ENCODE measurements around the gene MMP24. TPM values are rescaled to one million over a fixed set of nuclear protein-coding genes. Genes with fewer than 3 reads are reported as not detected.
"Not testable (repeated sequence)": the region's sequence is repeated elsewhere in the genome, so short reads cannot be mapped to it uniquely, and the experiment has no call there.

MMP24 gene
- total RNA-seq, 2 experiments from 2014 or later: 0.04 TPM; not detected in 1

DNA sequence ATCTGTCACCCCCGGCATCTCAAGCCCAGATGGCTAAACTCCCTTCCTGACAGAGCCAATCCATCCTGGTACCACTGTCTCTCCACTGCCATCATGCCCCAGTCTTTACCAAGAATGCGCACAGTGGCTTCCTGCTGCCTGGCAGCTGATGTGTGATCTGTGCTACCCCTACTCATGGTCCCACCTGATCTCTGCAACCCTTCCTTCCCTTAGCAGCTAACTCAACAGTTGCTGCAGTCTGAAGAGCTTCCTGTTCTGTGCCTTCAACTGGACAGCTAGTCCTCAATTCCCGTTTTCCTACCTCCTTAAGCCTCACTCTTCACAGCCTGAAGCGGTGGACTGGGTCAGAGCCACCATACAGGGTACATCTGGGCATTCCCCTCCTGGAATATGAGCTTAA lies 73.3 kb downstream of the MMP24 start:
- CTCF ChIA-PET: interaction anchor here (0.9 kb wide), 1 partner anchor 30 kb away, joined by 4 read pairs; no protein-coding TSS in a partner anchor
- POLR2A ChIA-PET: no interaction called here

DNA sequence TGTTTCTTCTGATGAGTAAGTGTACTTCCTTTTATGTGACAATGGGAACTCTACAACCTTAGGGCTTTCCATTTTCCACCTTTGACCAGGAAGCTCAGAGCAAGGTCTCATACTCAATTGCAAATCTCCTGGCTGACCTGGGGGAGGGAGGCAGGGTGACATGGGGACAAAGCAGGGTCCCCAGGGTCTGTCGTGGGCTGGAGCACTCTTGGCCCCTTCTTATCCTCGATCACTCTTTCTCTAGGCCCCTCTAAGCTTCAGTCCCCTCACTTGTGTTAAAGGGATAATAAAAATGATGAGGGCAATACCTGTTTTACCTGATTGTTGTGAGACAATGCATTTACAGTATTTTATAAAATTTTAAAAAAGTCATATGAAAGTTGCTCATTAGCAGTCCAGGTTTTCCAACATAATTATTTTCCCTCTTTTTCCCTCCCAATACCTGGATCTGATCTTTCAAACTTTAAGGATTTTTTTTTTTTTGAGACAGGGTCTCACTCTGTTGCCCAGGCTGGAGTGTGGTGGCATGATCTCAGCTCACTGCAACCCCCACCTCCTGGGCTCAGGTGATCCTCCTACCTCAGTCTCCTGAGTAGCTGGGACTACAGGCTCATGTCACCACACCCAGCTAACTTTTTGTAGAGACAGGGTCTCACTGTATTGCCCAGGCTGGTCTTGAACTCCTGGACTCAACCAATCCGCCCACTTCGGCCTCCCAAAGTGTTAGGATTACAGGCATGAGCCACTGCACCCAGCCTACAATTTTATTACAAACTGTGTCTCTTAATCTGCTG lies 74.2 kb downstream of the MMP24 start:
- POLR2A ChIA-PET: no interaction called here
- CTCF ChIA-PET: interaction anchor here (0.6 to 0.9 kb wide), 2 partner anchors 29 to 139 kb away, joined by 3 to 4 read pairs; no protein-coding TSS in a partner anchor

DNA sequence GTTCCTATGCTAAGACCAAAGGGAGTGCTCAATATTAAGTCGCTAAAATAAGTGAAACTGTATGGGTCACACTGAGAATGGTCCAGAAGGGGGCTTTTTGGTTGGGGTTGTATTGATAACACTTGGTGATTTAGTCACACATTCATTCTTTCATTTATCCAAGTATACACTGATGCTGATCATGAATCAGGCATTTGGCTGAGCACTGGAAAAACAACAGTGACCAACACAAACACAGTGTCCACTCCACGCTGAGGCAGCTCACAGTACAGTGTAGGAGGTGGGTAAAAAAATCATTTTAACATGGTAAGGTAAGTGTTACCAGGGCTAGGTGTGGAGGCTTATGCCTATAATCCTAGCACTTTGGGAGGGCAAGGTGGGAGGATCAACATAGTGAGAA lies 74.9 kb downstream of the MMP24 start:
- POLR2A ChIA-PET: no interaction called here
- CTCF ChIA-PET: interaction anchor here (0.6 to 3.5 kb wide), 5 partner anchors 28 to 154 kb away, joined by 3 to 27 read pairs (median 3); partner anchors contain the start of gene CEP250

DNA sequence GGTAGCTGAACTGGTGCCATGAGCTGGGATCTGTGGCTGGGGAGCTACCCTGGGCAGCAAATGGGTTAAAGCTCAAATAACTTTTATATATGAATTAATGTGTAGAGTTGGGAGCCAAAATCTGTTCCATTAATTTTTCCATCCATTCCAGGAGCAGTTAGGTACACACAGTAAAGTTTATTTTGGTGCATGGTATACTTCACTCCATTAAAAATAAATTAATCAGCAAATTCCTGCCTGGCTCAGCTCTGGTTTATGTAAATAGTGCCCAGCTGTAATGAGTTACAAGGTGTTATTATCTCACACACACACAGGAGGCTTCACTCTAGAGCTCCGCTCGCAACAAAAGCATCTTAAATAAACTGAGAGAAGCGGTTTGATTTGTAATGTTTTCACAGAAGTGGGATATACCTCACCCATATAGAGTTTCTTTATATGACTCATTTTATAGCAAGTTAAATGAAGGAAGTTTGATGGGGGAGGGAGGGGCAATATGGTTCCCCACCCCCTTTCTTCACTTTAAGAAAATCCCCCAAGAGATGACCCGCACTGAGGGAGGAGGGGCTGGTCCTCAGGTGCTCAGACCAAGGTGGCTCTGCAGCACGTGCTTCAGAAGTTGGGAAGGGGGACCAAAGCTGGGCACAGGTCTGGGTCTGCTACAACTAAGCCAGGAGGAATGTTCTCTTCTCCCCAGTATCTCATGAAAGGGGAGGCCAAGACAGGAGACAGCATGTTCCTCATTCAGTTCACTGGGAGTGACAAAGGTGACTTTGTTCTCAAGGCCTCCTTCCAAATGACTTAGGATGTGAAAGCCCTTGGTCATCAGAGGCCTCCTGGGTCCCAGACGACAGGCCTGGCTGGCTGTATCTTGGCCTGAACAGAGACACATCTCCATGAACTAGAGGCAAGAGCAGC lies 76.2 kb downstream of the MMP24 start:
- POLR2A ChIA-PET: interaction anchor here (0.6 kb wide), 1 partner anchor 206 kb away, joined by 3 read pairs; no protein-coding TSS in a partner anchor
- CTCF ChIA-PET: interaction anchor here (0.5 to 3.6 kb wide), 17 partner anchors 12 to 212 kb away, joined by 3 to 37 read pairs (median 4); partner anchors contain the start of gene CEP250

DNA sequence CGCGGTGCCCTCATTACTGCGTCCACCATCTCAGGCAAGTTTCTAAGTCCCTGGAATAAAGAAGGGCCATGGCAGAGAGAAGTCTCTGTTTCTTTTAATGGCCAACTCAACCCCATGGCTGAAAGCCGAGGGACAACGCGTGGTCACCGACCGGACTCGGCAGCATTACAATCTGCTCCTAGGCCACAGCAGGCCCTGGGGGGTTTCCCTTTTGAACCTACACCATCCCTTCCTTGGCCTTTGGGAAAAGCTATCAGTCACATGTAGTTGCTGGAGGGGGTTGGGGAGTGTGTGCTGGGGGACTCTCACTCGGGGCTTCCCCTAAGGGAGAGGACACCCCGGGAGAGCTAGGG lies 76.9 kb downstream of the MMP24 start:
- ChIA-PET POLR2A (interaction anchor here (0.5 to 0.9 kb wide), 2 partner anchors 118 to 139 kb away, joined by 3 to 6 read pairs; no protein-coding TSS in a partner anchor), CTCF (interaction anchor here (0.7 to 3.6 kb wide), 20 partner anchors 12 to 154 kb away, joined by 3 to 37 read pairs (median 6); partner anchors contain the start of gene EIF6)

DNA sequence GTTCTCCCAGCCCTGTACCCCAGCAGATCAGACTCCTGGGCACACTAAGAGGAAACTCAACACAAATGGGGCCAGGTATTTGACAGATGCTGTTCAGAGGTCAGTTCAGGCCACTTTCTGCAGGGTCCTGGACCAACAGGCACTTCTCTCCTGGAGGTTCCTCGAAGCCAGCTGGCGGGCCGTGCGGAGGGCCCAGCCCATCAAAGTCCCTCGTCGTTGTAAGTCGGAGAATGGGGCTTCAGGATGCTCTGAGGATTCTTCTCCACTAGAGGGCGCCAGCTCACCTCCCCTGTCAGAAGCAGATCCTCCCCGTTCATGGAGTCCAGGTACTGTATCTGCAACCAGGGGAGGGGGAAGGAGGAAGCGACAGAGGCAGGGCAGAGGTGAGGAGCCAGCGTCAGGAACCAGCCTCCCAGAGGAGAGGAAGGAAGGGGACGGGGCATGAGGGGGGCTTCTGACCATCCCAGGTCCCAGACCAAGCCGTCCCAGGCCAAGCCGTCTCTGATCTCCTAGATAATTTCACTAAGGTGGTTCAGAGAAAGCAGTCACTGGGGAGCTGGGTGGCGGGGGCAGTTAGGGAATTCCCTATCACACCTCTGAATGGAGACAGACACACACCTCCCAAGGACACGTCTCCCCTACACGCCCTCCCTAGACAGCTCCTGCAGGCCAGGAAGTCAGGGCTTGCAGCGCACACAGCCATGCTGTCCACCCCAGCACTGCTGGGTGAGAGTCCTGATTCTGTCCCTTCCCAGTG lies 77.4 kb downstream of the MMP24 start:
- CTCF ChIA-PET: interaction anchor here (0.6 to 3.6 kb wide), 31 partner anchors 11 to 188 kb away, joined by 3 to 37 read pairs (median 4); partner anchors contain the start of genes EIF6 and MMP24OS
- POLR2A ChIA-PET: interaction anchor here (0.5 to 0.9 kb wide), 2 partner anchors 117 to 138 kb away, joined by 3 to 6 read pairs; no protein-coding TSS in a partner anchor

DNA sequence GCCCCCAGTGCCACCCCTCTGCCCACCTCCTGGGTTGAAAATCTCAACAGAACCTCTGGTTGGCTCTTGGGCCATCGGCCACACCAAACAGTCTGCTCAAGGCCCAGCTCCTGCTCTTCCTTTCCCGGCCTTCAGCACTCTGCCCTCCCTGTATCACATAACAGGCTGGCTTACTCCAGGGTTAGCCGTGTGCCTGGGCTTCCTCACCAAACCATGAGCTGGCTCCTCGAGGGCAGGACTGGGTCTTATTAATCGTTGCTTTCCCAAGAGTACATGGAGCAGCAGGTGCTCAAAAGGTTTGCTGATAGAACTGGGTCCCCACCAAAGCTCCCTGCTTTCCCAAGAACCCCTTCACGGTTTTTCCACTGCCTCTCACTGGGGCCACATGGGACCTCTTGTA lies 78.5 kb downstream of the MMP24 start:
- ChIA-PET CTCF (interaction anchor here (0.6 to 3.6 kb wide), 18 partner anchors 10 to 209 kb away, joined by 3 to 37 read pairs (median 4); partner anchors contain the start of genes CEP250 and MMP24OS), POLR2A (interaction anchor here (0.5 to 1.1 kb wide), 5 partner anchors 20 to 41 kb away, joined by 3 to 7 read pairs (median 3); partner anchors contain the start of gene EIF6)

DNA sequence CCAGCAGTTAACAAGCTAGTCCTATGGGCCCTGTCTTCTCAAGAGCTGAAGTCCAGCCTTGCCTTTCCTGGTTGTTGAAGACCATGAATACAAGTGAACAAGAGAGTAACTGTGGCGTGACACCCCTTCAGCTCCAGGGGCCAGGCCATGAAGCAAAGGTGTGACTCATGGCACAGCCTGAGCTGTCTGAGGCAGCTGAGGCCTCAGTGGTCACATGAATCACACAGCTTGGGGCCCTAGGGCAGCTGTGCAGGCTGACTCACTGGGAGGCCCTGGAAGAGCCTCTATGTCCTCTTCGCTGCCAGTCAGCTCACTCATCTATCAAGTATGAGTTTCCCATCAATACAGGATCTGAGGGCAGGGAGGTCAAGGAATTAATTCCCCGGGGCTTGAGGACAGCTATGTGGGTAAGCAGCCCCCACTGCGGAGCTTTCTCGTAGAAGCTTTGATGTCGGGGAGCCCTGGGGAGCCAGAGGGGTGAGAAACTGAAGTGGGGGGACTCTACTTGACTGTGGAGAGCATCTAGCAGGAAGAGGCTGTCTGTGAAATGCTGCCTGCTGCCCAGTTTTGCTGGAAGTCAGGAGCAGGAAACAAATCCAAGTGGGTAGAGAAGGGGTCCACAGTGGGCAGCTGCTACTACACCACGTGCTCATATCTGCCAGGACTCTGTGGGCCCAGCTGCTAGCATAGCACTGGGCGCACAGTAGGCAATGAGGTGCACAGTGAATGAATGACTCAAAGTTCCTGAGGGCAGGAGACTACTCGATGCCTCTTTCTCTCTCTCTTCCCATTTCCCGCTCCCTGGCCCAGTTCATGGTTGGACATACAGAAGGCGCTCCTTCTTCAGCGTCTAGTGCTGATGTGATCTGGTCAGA lies 79.4 kb downstream of the MMP24 start:
- ChIA-PET CTCF (interaction anchor here (0.6 to 3.6 kb wide), 15 partner anchors 9 to 403 kb away, joined by 3 to 37 read pairs (median 4); partner anchors contain the start of gene CEP250), POLR2A (interaction anchor here (0.5 to 1.1 kb wide), 6 partner anchors 21 to 77 kb away, joined by 3 to 7 read pairs (median 4); partner anchors contain the start of gene EIF6)

DNA sequence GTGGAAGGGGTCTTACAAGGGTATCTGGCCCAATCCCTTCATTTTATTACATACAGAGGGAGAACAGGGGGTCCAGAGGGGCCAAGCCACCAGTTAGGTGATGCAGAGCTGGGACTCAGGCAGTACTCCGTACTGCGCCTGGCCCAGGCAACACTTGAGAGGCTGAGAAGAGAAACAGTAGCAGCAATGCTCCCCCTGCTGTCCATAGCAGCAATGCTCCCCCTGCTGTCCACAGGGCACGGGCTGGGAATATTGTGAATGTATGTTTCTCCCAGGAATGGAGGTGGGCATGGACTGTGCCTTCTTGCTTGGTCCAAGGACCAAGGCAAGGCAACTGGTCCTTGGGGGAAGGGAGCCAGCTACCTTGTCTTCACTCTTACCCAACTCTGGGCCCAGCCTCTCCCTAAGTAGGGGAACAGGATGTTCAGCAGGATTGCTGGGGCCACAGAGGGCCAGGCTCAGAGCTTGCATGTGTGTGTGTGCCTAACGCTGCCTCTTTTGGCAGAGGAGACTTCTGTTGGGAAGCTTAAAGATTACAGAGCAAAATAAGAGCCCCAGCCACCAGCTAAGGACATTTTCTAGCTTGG lies 80.5 kb downstream of the MMP24 start:
- CTCF ChIA-PET: interaction anchor here (0.6 to 1.5 kb wide), 6 partner anchors 8 to 404 kb away, joined by 3 to 4 read pairs (median 4); no protein-coding TSS in a partner anchor

DNA sequence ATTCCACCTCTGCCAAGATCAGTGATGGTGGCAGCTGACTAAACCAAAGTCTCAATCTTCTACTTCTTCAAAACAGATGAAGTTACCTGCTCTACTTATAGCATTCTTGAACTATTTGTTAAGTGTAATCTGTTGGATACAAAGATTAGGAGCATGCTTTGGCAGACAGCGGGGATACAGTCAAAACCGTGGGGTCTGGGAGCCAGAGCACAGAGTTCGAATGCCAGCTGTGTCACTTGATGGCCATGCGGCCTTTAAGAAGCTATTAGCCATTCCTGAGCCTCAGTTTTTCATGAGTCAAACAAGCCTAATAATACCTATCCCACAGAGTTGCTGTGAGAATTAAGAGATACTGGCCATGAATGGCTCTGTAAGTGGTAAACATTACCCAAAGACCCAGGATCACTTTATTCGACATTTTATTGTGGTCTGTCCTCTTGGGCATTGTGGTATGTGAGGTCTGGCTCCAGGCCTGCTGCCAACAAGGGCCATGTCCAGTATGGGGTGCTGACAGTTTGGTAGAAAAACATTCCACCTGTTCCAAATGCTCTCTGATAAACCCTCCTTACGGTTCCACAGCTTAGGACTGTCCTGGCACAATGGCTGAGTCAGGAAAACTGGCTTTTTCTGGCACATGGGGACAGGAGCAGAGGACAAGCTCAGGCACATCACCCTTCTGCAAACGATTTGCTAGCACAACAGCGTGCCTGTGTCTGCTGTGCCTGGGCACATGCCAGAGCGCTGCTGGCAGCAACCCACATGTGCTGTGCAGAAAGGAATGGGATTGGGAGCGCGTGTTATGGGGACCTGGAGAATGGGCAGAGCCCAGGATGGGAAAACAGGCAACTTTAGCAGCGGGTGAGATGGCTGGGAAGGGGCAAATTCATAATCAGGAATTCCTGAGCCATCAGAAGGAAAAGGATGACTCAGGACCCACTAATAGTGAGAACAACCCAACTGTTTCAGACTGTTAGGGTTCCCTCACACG lies 81.5 kb downstream of the MMP24 start:
- POLR2A ChIA-PET: no interaction called here
- CTCF ChIA-PET: interaction anchor here (0.7 to 3.8 kb wide), 4 partner anchors 7 to 24 kb away, joined by 3 to 13 read pairs (median 4); no protein-coding TSS in a partner anchor

More for the DNA sequence above, 80.5 kb downstream of the MMP24 start:
- POLR2A ChIA-PET: no interaction called here

DNA sequence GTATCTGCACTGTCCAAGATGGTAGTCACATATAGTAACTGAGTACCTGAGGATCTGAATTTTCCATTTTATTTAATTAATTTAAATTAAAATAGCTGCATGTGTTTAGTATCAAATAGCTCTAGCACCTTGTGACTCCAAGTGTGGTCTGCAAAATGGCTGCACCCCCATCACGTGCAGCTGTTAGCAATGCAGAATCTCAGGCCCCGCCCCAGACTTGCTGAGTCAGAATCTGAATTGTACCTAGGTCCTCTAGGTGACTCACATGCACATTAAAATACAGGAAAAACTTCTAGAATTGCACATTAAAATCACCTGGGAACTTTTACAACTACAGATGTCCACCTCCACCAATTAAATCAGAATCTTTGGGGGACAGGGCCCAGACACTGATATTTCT lies 84.9 kb downstream of the MMP24 start:
- CTCF ChIA-PET: interaction anchor here (1.1 to 3.8 kb wide), 2 partner anchors 10 to 18 kb away, joined by 4 to 13 read pairs; no protein-coding TSS in a partner anchor
- POLR2A ChIA-PET: interaction anchor here (0.6 kb wide), 1 partner anchor 226 kb away, joined by 3 read pairs; no protein-coding TSS in a partner anchor

DNA sequence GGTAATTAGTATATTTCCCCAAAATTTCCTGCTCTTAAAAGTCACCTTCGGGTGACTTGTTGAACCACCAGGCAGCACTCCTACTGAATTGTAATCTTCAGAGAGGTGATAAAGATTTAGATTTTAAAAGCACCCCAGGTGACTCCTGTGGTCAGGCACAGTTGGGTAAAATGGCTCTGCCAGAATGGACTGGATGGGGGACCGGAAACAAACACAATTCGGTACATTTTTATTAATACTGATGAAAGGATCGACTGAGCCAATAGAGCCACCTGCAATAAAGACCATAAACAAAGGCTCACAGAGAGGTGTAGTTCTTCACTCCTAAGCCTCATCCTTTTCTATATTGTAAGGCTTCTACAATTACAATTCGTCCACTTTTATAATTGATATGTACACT lies 85.3 kb downstream of the MMP24 start:
- POLR2A ChIA-PET: no interaction called here
- CTCF ChIA-PET: interaction anchor here (1.1 kb wide), 1 partner anchor 18 kb away, joined by 4 read pairs; no protein-coding TSS in a partner anchor

DNA sequence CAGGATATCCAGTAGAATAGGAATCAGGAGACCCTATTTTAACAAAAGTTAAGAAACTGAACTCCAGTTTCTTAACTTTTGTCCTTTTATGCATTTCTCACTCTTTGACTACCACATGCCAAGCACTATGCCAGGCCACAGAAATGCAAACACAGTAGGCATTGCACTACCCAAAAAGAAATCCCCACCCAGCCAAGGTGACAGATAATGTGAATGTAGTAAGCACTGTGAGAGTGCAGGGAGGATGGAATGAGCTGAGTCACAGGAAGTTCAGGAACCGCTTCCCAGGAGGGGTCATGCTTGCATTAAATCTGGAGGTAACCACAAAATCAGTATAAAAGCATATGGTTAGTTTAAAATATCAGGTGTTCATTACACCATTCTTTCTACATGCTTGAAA lies 85.8 kb downstream of the MMP24 start:
- ChIA-PET POLR2A (no interaction called here), CTCF (no interaction called here)

DNA sequence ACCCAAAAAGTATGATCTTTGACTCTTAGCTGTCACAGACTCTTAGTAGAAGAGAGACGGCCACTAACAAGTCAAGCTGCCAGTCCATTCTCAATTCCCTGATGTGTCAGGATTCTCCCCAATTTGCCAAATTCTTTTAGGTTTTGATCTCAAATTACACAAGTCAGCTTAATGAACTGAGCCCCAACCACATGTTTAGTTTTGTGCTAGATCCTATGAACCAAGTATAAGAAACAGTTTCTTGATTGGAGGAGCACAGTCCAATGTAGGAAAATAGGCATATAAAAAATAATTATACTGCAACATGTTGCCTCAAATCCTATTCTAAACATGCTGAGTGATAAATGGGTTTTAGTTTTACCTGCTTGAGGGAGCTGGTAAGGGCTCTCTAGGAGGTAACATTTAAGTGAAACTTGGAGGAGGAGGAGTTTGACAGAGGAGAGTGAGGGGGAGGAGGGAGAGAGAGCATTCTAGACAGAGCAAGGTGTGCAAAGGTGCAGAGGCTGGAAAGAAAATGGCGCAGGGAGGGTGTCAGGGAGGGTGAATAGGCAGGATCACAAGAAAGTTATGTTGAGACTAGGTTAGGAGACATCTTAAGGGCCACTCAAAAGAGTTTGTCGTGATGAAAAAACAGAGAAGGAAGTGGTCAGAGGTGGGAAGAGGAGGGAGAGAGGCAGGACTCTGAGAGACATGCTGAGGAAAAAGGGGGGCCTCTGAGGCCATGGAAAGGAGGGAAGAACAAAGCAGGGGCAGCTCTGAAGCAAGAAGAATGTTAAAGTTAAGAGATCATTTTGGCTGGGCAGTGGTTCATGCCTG lies 88.5 kb downstream of the MMP24 start:
- CTCF ChIA-PET: interaction anchor here (1.0 to 1.7 kb wide), 3 partner anchors 8 to 15 kb away, joined by 4 to 14 read pairs (median 4); no protein-coding TSS in a partner anchor
- POLR2A ChIA-PET: no interaction called here

DNA sequence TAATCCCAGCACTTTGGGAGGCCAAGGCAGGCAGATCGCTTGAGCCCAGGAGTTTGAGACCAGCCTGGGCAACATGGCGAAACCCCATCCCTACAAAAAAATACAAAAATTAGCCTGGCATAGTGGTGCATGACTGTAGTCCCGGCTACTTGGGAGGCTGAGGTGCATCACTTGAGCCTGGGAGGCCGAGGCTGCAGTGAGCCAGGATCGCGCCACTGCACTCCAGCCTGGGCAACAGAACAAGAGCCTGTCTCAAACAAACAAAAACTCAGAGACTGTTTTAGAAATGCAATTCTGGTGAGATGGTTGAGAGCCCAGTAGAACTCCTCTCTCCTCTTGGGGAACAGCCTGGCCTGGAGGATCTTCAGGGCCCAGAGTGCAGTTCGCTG lies 89.1 kb downstream of the MMP24 start:
- POLR2A ChIA-PET: not testable (repeated sequence)
- CTCF ChIA-PET: interaction anchor here (1.0 to 1.7 kb wide), 3 partner anchors 9 to 14 kb away, joined by 4 to 14 read pairs (median 4); no protein-coding TSS in a partner anchor
